ENCODE results near the gene IDH1. TPM values are rescaled to one million over a fixed set of nuclear protein-coding genes. Genes with fewer than 3 reads are reported as not detected.
"Not testable (repeated sequence)": the region's sequence is repeated elsewhere in the genome, so short reads cannot be mapped to it uniquely, and the experiment has no call there.

IDH1 gene
- total RNA-seq, 2 donors from 2014 or later, result 46.8 to 81.8 TPM

DNA sequence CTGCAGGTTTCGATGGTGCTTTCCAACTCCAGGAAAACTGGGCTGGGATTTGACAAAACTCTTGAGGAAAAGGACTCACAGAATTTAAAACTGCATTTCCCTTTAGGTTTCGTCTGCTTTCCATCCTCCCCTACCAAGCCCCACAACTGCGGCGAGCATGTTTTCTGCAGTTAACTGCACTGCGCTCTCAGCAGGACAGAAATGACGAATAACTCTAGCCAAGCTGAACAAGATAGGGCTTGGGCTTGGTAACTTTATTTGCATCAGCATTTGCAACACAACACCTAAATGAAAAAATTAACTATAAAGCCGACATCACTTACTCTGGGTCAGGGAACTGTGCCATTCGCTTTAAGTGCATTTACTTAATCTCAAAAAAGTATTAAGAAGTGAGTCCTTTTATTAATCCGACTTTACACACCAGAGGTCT is 10.5 kb upstream of the IDH1 start:
- no peak for DNase-seq (ENCODE audit: low spot score)
- intact Hi-C loops (cut with DNase I), result no loop called here

DNA sequence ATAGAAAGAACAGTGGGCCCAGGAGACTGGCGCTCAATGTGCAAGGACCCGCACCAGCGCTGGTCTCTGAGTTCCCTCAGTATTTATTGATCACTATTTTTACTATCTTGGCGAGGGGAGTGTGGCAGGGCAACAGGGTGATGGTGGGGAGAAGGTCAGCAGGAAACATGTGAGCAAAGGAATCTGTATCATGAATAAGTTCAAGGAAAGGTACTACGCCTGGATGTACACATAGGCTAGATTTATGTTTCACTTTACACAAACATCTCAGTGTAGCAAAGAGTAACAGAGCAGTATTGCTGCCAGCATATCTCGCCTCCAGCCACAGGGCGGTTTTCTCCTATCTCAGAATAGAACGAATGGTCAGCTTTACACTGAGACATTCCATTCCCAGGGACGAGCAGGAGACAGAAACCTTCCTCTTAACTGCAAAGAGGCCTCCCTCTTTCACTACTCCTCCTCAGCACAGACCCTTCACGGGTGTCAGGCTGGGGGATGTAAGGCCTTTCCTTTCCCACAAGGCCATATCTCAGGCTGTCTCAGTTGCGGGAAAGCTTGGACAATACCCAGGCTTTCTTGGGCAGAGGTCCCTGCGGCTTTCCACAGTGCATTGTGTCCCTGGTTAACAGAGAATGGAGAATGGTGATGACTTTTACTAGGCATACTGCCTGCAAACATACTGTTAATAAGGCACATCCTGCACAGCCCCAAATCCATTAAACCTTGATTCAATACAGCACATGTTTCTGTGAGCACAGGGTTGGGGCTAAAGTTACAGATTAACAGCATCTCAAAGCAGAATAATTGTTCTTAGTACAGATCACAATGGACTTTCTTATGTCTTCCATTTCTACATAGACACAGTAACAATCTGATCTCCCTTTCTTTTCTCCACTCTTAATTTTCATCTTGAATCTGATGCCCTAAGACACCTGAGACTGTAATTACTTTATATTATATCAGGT is 2.3 kb upstream of the IDH1 start:
- DNase-seq (ENCODE audit: low spot score), result not testable (repeated sequence)
- intact Hi-C loops (cut with DNase I), result loop anchor here (10.0 kb wide), 1 partner anchor 82 kb away; no protein-coding TSS in a partner anchor

DNA sequence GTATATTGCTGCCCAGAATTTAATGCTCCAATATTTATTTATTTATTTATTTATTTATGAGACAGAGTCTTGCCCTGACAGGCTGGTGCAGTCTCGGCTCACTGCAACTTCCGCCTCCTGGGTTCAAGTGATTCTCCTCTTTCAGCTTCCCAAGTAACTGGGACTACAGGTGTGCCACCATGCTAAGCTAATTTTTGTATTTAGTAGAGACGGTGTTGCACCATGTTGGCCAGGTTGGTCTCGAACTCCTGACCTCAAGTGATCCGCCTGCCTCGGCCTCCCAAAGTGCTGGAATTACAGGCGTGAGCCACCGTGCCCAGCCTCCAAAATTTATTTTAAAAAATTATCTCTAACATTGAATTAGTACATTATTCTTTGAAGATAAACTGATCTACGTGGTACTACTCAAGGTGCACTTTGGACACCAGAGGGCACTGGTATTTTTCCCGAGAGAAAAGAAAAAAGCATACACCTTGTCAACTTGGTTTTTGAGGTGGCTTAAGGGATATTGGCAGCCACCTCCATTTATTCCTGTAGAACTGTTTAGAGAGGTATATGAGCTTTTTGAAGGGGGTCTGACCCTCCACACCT is 1.4 kb upstream of the IDH1 start:
- intact Hi-C loops (cut with DNase I), result loop anchor here (10.0 kb wide), 1 partner anchor 81 kb away; no protein-coding TSS in a partner anchor
- no peak for DNase-seq (ENCODE audit: low spot score)

DNA sequence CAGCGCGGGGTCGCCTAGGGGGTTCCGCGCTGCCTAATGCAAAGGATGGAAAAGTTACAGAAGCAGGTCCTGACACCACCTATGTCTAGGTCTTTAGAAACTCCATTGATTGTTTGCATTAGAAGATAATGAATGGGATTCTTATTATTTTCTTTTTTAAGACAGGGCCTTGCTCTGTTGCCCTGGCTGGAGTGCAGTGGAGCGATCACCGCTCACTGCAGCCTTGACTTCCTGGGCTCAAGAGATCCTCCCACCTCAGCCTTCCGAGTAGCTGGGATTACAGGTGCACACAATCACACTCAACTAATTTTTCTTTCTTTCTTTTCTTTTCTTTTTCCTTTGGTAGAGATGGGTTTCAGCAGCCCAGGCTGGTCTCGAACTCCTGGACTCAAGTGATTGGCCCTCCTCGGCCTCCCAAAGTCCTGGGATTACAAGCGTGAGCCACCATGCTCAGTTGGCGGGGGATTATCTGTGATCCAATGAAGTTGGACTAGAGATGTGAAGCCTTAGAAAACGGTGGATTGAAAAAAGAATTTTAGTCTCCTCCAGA is 761 bp upstream of the IDH1 start:
- no peak for DNase-seq (ENCODE audit: low spot score)
- intact Hi-C loops (cut with DNase I), result loop anchor here (10.0 kb wide), 1 partner anchor 81 kb away; no protein-coding TSS in a partner anchor

DNA sequence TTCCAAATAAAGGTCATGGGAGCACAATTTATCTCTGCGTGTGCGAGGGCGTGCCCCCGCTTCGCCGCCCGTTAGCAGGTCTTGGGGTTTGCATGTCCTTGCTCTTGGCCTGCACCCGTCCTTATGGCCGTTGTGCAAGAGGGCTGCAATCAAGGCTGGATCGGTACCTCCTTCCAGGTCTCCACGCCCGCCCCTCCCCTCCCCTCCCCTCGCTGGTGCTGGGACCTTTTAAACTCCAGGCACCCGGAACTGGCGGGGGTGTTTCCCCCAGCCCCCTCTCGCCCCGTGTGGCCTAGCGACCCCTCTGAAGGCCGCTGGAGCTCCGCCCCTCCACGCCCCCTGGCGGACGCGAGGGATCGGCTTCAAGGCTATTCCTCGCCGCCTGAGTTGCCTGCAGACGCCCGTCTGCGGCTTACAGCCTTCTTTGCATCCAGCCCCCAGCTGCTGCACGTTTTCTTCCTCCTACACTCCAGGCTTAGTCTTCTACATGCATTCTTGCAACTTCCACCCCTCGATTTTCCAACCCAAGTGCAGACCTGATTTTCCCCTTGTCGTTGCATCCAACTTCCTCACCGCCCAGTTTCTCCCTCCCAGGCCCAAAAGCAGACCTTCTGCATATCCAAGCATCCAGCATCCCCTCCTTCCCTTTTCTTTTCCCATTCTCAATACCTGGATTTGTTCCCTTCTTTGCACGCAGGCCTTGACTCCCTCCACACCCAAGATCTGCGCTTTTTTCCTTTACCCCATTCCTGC is 577 bp downstream of the IDH1 start:
- intact Hi-C loops (cut with DNase I), result loop anchor here (10.0 kb wide), 1 partner anchor 79 kb away; no protein-coding TSS in a partner anchor
- peak; percentile 95 for DNase-seq (ENCODE audit: low spot score)

DNA sequence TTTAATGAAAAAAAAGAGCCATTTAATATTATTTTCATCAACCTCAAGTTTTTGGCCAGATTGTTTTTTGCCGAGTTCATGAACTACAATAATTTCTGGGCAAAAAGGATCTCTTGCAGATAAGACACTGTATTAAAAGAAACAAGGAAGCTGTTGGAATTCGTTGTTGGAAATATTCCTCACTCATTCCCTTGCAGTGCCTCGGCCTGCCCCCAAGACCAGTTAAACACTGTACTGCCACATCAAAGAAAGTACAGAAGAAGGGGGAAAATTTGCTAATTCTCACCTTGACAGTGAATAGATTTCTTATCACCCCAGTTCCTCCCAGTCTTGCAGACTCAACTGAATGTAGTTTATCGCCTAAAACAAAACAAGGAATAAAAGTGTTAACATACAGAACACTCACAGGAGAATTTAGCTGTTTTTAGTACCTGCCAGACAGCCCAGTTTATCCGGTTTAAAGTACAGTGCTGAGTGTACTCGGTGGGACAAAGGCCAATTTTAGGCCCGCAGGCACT is 1.2 kb downstream of the IDH1 start:
- intact Hi-C loops (cut with DNase I), result loop anchor here (10.0 kb wide), 1 partner anchor 79 kb away; no protein-coding TSS in a partner anchor
- no peak for DNase-seq (ENCODE audit: low spot score)

DNA sequence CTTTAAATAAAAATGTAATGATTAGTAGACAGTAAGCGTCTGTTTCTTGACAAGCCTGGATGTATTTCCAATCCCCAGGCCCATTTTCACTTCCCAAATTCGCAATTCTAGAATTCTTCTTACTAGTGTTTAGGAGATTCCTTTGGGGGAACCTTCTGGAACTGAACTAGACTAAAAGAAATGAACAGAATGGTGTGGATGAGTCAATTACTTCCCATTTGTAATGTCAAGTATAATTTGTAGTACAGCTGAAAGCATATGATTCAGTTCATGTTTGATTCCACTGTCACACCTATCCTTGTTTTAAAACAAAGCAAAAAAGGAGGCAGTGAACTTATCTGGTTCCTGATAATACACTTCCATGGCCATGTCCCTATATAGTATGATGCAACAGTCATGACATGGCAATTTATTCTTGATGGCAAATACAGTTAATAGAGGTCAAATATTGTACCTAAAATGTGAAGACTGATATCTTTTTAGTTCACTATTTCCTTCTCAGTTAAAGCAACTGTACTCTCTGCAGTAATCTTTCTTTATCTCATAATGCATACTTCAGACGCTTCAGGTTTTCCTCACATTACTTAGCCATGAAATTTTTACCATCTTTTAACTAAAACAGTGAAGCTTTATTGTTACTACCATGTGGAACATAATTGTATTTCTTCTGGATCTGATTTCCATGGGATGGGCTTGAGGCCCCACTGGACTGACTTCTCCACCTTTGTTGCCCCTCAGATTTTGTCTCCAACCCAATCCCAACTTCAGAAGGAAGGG is 2.0 kb downstream of the IDH1 start:
- intact Hi-C loops (cut with DNase I), result loop anchor here (10.0 kb wide), 1 partner anchor 78 kb away; no protein-coding TSS in a partner anchor
- DNase-seq (ENCODE audit: low spot score), result no peak

DNA sequence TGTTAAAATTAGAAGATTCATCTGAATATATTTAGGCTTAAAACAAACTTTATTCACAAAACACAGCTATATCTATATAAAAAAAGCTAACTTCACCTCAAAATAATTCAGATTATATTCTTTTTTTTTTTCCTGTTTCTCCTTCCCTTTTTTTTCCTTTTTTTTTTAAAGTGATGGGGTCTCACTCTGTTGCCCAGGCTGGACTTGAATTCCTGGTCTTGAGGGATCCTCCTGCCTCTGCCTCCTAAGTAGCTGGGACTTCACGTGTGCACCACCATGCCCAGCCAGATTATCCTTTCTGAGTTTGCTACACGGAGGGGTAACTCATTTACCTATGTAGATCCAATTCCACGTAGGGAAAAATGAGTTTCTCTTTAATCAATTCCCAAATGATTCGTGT is 3.8 kb downstream of the IDH1 start:
- no peak for DNase-seq (ENCODE audit: low spot score)
- intact Hi-C loops (cut with DNase I), result loop anchor here (10.0 kb wide), 1 partner anchor 76 kb away; no protein-coding TSS in a partner anchor

DNA sequence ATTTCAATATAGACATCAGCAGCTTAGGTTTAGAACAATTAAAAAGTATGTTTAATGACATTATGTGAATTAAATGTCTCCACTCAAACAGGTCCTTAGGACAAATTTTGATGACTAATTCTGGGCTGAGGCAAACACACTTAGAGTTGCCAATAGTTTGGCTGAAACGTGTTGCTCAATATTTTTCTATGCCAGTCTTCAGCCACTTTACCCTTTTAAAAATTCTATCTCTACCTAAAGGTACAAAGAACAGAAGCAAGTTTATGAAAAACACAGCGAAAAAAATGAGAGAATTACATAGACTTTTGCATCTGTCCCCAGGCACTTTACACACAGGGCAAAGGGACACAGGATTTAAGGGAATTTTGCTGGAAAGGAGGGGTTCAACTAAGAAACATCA is 4.5 kb downstream of the IDH1 start:
- intact Hi-C loops (cut with DNase I), result loop anchor here (10.0 kb wide), 1 partner anchor 76 kb away; no protein-coding TSS in a partner anchor
- no peak for DNase-seq (ENCODE audit: low spot score)

DNA sequence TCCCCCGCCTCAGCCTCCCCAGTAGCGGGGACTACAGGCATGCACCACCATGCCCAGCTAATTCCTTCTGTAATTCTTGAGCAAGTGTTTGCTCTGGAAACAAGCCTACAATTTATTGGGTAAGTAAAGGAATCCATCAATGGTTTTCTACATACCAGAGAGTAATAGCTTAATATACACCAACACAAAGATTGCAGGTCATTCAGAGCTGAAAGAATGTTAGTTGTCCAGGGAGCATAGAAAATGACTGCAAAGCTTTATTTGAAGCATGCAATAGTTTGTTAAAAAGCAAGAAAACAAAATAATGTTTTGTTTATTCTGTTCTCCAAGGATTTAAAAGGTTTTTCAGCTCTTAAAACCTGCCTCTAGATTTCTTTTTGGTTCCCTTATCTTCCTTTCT is 5.6 kb downstream of the IDH1 start:
- DNase-seq (ENCODE audit: low spot score), result no peak
- intact Hi-C loops (cut with DNase I), result no loop called here

DNA sequence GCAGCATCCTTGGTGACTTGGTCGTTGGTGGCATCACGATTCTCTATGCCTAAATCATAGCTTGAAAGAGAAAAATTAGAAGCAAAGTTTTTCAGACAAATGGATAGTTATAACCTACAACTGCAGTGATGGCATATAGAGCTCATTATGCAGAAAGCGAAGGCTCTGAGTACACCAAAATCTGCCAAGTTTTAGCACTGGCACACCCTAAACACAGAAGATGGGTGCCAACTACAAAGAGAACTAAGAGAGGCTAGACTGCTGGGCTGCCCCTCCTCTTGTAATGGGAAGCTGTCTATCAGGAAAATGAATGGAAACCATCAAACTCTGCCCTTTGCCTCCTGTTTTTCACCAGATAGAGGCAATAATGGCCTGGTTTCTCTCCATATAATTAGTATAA is 6.3 kb downstream of the IDH1 start:
- DNase-seq (ENCODE audit: low spot score), result no peak
- intact Hi-C loops (cut with DNase I), result no loop called here

DNA sequence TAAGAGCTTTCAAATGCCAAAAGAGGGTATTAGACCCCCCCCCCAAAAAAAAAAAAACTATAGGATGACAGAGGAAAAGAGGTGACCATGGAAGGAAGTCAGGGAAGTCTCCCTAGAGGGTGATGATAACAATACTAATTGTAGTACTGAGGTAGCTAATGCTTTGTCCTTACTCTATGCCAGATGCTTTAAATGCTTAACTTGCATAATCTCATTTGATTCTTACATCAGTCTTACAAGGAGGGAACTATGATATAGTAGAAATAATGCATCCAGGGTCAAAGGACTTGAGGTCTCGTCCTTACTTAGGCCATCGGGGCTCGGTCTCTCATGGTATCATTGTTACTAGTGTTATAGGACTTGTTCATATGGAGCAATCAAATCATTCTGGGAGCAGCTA is 9.1 kb downstream of the IDH1 start:
- DNase-seq (ENCODE audit: low spot score), result no peak
- intact Hi-C loops (cut with DNase I), result no loop called here

DNA sequence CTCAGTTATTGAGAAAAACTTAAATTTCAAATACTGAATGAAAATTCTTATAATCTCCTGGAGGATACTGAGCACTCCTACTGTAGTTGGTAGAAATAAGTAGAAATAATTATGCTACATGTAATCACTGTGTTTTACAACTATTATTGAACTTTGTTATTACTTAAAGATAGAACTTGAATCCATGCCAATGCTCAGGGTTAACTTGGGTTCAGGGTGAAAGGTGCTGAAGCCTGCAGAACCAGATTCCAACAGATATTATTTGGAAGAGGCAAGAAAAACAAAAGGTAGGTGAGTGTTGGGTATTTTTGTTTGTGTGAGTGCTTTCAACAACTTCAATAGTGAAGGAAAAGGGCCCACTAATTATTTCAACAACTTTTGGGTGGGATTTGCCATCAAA is 10.4 kb downstream of the IDH1 start:
- intact Hi-C loops (cut with DNase I), result no loop called here

DNA sequence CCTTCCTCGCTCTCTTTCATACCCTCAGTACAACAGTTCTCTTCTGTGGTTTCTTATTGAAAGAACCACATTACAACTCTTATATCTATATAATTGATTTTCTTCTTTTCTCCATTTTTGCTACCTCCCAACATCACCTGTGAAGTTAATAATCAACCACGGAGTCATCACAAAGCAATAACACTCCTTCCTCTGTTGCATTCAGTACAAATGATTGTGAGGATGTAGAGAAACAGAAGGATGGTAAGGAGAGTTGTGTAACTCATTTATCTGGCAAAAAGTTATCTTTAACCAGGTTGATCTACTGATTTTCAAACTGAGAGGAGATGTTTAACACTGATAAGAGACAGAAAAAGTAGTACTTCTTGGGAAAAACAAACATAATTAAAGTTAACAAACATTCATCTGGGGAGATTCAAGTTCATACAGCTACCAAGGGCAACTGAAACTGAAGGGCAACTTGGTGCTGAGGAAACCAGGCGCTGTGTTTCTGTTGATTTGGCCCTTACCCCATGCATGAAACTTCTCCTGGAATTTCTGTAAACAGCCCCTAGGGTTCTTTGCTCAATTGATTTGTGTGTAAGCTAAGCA is 14.2 kb downstream of the IDH1 start:
- no peak for DNase-seq (ENCODE audit: low spot score)
- intact Hi-C loops (cut with DNase I), result no loop called here

More for the DNA sequence above, 10.4 kb downstream of the IDH1 start:
- no peak for DNase-seq (ENCODE audit: low spot score)

DNA sequence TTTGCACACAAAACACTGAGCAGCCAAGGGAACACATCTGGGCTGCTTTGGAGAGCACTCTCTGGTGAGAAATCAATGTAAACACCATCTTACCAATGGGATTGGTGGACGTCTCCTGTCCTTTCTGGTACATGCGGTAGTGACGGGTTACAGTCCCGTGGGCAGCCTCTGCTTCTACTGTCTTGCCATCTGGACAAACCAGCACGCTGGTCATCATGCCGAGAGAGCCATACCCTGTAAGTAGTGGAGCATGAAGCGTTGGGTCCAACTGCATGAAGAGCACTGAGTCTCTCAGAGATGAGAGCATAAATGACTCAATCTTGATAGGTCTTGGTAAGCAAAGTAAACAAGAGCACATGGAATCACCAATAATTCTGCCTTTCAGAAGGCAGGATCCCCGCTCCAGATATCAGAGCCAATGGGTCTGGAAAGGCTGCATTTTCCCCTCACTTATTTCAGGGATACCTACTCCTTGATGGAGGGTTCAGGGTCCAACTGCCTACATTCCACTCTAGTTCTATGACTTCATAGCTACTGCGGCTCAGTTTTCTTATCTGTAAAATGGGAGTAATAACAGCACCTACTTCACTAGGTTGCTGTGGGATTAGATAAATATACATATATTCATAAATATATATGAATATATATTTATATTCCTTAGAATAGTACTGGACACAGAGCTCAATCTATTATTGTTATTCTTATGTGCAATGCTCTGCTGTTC is 14.9 kb downstream of the IDH1 start:
- no peak for DNase-seq (ENCODE audit: low spot score)
- intact Hi-C loops (cut with DNase I), result loop anchor here in 1 of 2 donors (10.0 kb wide), 1 partner anchor 55 kb away; no protein-coding TSS in a partner anchor

DNA sequence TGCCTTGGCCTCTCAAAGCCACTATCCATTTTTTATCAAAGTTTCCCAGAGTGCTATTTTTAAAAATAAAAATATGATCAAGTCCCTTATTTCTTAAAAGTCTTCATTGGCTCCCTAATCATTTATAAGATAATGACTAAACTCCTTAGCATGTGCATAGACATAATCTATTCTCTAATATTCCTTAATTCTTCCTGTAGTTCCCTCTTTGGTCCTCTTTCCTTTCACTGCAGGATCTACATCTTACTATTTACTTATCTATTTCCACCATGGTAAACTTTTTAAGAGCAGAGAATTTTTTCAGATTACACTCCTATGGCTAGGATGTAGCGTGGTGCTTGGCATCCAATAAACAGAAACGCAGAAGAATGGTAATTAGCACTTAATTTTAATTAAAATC is 19.0 kb downstream of the IDH1 start:
- DNase-seq (ENCODE audit: low spot score), result no peak
- intact Hi-C loops (cut with DNase I), result loop anchor here in 1 of 2 donors (10.0 kb wide), 1 partner anchor 51 kb away; no protein-coding TSS in a partner anchor

DNA sequence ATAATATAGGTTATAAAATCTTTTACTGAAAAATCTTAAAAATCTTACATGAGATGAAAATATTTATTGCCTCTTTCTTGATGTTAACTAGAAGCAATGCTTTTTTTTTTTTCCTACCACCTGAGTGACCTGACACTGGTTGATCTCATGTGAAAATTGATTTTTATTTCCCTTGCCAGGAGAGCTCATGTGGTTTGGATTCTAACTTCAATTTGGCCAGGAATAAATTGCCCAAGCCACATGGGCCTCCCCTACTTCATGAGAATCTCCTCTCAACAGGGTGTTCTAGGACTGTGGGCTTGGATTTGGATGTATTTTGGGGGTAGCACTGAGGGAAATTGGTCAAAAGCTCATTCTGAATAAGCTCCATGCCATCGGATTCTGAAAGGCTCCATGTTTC is 20.1 kb downstream of the IDH1 start:
- no peak for DNase-seq (ENCODE audit: low spot score)
- intact Hi-C loops (cut with DNase I), result loop anchor here in 1 of 2 donors (10.0 kb wide), 1 partner anchor 50 kb away; no protein-coding TSS in a partner anchor
